Stimulated activated CD4-positive, alpha-beta T cell treated with anti-CD3 and anti-CD28 coated beads, Interleukin-2, amount 100 ng/mL, for 4 hours (primary cell): ENCODE measurements around the gene SPINT2.
"Not testable (repeated sequence)": the region's sequence is repeated elsewhere in the genome, so short reads cannot be mapped to it uniquely, and the experiment has no call there.

ENCODE experiments used
- DNase-seq: peaks from one replicate; pipeline ENCODE4 v3.0.0-alpha.2; 2020; ENCODE audit warnings: low read depth

SPINT2 gene

DNA sequence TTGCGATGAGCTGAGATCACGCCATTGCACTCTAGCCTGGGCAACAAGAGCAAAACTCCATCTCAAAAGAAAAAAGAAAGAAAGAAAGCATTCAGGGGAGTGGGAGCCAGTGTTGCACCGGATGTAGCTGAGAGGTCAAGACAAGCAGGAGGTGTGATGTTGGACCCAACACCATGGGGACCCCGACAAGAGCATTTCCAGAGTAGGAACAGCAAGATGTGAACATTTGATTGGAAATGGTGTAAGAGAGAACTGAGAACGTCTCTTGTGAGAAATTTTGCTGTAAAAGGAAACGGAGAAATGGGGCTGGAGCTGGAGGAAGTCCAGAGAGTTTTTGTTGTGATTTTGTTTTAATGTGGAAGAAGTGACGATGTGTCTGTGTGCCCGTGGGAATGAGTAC is 24.6 kb upstream of the SPINT2 start:
- DNase-seq = no peak

DNA sequence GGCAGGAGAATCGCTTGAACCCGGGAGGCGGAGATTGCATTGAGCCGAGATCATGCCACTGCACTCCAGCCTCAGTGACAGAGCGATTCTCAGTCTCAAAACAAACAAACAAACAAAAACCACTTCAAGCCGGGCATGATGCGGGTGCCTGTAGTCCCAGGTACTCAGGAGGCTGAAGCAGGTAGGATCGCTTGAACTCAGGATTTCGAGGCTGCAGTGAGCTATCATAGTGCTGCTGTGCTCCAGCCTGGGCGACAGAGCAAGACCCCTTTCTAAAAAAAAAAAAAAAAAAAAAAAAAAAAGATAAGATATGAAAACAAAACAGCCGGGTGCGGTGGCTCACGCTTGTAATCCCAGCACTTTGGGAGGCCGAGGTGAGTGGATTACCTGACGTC is 21.1 kb upstream of the SPINT2 start:
- DNase-seq = no peak

DNA sequence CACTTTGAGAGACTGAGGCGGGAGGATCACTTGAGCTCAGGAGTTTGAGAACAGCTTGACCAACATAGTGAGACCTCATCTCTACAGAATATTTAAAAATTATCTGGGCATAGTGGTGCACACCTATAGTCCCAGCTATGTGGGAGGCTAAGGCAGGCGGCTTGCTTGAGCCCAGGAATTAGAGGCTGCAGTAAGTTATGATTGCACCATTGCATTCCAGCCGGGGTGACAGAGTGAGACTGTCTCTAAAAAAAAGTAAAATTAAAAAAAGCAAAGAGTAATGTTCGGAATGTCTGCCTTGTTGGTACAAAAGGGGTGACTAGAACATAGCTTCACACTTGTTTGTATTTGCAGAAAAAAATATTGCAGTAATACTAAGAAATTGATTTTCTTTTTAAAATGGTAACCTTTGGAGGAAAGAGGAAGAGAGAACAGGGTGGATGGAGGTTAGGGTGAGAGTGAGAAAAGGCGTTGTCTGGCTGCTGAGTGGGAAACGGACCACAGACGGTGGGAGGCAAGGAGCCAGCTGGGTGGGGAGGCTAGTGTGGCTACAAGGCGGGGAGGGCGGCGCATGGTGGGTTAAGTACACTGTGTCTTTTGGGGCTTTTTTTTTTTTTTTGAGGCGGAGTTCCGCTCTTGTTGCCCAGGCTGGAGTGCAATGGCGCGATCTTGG is 18.4 kb upstream of the SPINT2 start:
- no peak for DNase-seq

DNA sequence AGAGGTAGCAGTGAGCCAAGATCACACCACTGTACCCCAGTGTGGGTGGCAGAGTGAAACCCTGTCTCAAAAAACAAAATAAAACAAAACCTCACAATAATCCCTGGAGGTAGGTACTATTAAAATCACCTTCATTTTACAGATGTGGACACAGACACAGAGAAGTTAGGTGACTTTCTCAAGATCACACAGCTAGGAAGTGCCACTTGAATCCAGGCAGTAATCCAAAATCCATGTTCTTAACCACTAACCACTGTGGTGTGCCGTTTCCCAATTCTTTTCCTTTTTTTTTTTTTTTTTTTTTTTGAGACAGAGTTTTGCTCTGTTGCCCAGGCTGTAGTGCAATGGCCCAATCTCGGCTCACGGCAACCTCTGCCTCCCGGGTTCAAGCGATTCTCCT is 17.2 kb upstream of the SPINT2 start:
- no peak for DNase-seq

DNA sequence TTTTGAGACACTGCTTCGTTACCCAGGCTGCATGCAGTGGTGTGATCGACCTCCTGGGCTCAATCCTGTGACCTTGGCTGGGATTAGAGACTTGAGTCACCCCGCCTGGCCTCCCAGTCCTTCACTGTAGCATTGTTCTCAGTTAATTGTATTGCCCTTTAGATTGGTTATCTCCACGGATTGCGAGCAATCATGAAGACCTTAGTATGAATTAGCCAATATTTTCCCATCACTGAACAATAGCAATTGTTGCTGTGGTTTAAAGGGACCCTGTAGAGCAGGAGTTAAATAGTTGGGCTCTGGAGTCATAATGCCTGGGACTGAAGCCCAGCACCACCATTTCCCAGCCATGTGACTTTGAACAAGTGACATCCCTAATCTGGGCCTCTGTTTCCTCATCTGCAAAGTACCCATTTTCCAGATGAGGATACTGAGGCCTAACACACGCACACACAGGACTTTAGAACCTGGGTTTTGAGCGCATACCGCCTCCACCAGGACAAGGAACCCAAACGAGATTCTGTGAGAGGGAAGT is 16.6 kb upstream of the SPINT2 start:
- no peak for DNase-seq

DNA sequence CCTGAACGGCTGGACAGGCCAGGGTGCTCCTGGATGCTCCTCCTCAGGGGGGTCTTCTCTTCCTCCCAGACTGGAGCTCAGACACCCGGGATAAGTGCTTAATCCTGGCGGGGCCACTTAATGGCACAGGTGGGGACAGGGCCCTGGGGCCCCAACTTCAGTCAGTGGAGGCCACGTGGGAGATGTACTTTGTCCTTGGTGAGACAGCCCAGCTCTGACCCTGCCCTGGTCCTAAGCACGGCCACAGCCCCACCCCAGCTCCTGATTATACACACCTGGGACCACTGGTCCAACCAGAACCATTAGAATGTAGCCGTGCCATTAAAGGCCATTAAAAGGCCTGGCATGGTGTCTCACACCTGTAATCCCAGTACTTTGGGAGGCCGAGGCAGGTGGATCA is 16.0 kb upstream of the SPINT2 start:
- DNase-seq = no peak

DNA sequence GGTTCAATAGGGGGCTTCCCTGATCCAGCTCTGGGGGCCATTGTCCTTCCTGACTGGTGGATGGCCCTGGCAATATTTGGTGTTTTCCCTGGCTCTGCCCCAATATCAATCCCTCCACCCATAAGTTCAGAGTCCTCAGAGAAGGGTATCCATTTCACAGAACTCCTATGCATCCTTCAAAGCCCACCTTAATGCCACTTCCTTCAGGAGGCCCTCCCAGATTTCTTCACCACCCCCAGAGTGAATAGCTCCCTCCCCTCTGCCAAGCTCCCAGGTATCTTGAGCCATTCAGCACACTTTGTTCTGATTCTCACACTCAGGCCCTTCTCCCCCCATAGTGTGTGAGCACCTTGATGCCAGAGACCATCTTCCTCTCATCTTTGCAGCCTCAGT is 13.9 kb upstream of the SPINT2 start:
- DNase-seq = no peak

DNA sequence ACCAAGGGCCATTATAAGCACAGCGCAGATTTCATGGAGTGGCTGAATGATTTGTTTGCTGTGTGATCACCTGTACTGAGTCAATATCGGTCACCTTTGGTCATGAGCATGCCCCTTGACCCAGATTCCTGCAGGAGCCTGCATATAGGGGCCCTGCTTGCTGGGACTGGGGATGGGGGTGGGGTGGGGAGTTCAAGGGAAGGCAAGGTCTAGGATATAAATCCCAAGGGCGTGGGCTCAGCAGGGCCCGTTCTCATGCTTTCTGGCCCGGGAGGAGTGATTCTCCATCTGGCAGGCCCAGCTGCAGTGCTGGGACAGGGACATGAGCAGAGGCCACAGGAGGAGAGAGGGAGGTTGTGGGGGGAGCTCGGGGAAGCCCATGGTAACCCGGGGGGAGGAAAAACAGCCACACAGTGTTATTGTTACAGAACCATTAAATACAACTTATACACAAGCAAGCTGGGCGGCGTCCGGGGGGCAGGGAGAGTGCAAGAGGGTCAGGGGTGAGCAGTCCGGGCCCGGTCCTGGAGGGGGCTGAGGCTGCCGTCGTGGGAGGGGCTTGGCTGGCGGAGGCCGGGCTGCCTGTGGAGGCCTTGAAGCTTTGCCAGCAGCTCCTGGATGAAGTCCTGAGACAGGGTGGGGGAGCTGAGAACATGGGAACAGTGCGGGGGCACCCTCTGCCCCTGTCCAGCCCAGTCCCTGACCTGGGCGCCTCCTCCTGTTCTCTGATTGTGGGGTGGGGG is 13.4 kb upstream of the SPINT2 start:
- no peak for DNase-seq

DNA sequence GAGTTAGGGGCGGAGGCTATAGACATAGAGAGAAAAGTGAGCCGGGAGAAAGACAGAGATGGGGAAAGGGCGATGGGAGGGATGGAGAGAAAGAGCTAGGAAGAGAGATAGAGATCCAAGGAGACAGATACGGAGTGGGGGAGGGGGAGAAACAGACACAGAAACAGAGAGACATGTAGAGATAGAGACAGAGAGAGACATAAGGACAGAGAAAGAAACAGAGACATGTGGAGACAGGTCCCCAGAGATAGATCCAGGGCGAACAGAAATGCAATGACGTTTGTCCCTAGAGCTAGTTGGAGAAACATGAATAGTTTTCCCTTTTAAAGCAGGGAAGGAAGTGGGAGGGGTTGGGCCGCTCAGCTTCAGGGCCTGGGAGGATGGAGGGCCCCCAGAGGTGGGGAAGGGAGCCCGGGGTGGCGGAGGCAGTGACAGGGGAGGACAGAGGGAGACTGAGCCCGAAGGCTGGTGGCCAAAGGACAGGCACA is 12.8 kb upstream of the SPINT2 start:
- DNase-seq = no peak

DNA sequence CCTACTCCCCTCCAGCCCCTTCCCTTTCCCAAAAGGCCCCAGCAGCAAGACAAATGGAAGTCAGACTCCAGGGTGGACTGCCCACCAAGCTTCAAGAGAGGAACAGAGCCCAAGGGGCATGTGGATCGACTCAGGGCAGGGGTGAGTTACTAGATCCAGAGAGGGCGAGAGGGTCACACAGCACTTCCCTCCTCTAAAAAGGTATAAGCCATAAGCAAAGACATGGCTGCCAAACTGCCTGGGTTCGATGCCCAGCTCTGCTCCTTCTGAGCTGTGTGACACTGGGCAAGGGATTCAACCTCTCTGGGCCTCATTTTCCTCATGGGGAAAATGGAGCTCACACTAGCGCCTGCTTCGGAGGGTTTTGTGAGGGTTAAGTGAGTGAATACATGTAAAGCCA is 12.0 kb upstream of the SPINT2 start:
- DNase-seq = no peak

DNA sequence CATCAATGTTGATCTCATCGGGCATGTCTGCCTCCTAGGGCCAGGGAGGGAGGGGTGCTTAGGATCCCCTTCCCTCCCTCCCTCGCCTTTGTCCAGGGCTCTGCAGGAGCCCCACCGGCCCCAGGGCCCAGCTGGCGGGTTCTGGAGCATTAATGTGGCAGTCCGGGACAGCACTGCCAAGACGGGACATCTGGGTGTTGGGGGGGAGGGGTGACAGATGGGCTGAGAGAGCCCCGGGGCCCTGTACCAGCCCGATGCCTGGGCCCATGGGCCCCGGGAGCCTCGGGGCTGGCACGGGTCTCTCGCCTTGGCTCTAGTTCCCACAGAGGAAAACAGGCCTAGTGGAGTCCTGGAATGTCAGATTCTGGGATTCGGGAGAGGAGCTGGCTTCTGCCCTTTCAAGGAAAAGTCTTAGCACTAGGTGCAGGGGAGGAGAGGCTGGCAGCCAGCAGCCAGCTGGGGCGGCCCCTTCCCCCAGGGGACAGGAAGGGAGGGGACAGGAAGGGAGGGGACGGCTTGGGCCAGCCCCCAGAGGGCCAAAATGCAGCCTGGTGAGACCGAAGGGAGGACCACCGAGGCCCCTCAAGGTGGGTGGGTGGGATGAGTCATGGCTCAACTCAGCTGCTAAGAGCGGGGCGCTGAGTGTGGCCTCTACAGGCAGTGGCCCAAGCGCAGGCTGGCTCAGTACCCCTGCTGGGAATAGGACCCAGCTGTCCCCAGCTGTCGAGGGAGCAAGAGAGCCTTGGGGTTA is 11.3 kb upstream of the SPINT2 start:
- no peak for DNase-seq

DNA sequence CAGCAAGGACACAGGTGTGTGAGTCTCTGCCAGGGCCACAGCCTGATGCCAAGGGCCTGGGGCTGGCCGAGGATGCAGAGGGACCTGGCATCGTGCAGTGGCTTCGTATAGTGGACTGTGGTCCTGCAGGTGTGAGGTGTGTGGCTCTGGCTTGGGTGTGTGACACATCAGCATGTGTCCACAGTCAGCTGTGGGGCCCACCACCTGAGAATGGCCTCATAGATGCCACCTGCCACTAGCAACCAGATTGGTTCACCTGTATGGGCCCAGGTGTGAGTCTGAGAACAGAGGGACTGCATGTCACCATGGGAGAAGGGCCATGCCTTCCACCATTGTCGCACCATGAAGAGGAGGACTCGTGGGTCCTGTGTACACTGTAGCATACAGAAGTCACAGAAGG is 10.6 kb upstream of the SPINT2 start:
- no peak for DNase-seq

DNA sequence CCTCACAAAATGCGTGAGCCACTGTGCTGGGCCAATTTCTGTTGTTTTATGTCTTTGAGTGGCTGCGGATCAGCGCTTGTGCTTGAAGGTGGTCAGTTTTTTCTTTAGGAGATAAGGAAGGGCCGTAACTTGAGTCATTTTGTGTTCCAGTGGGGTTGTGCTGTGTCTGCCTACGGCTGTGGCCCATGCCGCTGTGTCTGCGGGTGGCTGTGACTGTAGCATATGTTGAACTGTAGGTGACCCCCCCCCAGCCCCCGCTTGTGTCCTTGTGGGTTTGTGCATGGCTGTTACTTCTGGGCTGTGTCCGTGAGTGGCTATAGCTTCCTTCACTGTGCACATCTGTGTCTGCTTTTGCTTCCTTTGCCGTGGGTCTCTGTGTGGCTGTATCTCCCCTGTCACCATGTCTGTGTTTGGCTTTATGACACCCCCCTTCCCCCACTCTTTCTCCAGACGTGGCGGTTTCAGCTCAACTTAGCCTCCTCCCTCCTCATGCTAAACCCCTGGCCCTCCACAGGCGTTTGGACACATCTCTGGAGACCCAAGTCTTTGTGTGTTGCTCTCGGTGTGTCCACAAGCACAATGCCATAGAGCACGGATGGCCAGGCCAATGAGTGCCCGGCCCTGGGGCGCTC is 8.9 kb upstream of the SPINT2 start:
- no peak for DNase-seq

DNA sequence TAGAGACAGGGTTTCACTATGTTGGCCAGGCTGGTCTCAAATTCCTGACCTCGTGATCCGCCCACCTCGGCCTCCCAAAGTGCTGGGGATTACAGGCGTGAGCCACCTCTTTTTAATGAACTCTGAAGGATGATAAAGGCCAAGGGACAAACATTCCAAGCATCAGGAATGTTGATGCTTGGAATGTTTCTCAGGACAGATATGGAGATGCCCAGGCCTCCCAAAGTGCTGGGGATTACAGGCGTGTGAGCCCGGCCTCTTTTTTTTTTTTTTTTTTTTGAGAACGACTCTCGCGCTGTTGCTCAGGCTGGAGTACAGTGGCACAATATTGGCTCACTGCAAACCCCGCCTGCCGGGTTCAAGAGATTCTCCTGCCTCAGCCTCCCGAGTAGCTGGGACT is 2.4 kb upstream of the SPINT2 start:
- not testable (repeated sequence) for DNase-seq

DNA sequence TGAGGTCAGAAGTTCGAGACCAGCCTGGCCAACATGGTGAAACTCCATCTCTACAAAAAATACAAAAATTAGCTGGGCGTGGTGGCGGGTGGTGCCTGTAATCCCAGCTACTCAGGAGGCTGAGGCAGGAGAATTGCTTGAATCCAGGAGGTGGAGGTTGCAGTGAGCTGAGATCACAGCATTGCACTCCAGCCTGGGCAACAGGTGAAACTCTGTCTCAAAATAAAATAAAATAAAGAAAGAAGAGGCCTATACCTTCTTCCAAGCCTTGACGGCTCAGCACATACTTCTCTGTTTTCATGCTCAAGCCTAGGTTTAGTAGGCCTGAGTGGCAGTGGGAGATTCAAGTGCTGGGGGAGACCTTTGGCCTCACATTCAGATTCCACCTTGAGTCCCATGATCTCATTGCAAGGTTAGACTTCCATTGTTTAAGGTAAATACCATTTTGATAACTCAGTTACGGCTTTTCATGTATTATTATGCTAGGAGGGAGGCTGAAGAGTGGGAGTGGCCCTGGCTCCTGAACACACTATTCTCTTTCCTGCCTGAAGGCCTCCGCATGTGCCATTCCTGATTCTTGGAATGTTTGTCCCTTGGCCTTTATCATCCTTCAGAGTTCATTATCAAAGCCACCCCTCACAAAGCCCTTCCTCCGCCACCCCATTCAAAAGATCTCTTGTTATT is 1.6 kb upstream of the SPINT2 start:
- no peak for DNase-seq

DNA sequence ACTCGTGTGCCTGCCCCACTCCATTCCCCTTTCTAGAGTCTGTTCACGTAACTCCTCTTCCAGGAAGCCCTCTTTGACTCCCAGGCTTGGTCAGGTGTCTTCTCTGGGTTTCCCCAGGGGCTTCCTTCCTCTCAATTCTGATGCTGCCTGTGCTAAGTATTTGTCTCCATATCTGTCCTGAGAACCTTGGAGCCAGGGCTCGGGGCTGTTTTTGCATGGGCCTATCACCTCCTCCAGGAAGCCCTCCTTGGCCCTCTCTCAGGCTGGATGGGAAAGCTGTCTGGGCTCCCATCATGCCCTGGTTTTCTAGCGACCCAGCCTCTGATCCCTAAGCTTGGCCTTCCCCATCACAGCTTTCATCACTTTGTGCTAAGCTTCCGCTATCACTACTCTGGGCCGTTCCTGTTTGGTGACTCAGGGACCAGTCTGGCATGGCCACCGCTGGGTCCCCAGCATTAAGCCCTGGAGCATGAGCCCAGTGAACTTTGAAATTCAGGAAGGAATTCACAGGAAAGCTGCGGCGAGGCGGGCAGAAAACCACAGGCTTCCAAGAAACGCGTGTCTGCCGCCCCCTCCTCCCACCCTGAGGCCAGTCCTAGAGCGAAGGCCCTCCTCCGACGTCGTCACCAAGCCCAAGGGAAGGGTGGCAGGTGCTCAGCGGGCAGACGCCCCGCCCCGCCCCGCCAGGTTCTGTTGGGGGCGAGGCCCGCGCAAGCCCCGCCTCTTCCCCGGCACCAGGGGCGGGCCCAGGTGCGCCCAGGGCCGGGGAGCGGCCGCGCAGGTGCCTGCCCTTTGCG is 486 bp upstream of the SPINT2 start:
- DNase-seq = peak; percentile 78

DNA sequence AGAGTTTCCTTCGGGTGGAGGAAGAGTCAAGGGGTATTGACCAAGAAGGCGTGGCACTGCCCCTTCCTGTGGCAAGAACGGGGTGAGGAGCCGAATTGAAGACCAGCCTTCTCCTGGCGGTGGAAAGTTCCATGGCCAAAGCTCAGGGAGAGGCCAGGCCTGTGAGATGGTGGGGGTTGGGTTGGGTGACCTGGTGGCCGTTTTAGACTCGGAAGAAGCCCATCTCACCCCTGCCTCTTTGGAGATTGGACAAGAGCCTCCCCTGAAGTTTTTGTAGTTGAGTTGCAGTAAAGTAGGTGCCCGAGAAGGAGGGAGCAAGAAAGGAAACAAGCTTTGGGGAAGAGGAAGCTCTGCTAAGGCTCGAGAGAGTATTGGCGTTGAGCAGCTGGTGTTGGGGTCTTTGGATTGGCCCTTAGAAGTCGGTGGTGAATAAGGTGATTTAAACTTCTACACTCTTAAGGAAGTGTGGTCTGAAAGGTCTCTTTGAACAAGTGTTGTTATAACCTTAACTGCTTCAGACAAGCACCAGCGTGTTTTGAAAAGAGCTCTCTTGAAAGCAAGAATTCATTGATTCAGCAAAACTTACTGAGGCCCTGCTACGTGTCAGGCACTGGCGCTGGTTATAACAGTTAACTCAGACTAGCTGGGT is 964 bp downstream of the SPINT2 start:
- DNase-seq = no peak

DNA sequence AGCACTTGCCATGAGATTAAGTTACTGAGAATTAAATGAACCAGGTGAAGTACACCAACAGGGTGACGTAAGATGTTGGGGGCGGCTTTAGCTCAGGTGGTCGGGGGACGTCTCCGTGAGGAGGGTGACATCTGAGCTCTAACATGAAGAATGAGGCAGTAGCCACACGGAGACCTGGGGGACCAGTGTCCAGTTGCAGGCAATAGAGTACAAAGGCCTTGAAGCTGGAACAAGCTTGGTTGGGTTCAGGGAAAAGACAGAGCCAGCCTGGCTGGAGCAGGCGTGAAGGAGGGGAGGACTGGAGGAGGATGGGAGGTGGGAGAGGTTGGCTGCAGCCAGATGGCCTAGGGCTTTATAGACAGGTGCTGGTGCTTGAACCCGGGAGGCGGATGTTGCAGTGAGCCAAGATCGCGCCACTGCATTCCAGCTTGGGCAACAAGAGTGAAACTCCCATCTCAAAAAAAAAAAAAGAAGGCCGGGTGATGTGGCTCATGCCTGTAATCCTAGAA is 1.6 kb downstream of the SPINT2 start:
- DNase-seq = no peak

DNA sequence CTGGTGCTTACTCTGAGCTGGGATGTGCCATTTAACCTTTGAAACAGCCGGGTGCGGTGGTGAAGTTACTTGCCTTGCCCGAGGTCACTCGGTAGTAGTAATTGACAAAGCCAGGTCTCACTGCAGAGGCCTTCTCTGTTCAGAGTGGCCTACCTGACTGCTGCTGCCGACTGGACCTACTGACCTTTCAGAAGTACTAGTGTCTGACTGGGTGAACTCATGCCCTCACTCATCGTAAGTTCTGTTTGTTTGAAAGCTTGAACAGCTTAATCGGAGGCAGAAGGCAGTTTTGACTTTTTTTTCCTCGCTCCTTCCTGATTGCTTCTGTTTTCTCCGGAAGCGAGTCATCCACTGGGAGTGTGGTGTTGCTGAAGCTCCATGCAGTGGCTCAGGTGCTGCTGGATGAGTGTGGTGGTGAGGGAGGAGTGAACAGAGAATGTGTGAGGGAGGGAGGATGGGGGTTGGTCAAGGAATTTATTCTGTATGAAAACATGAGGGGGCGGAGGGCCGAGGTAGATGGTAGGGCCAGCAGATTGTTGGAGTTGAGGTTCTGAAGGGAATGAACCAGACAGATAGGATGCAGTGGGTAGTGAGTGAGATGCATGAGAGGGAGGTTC is 2.7 kb downstream of the SPINT2 start:
- no peak for DNase-seq
